Astrocyte (in vitro differentiated cells and primary cell): Measurements from ENCODE around the gene KLF11. TPM values are rescaled to one million over a fixed set of nuclear protein-coding genes. Genes with fewer than 3 reads are reported as not detected.

Experiments used
- DNase-seq: peaks from one replicate; pipeline ENCODE4 v3.0.0-alpha.2; 2010; ENCODE audit warnings: low read depth
- FAIRE-seq: peaks from 2 replicates; lab custom pipeline; 2011; peaks lifted over from hg19 to GRCh38; lab: Jason Lieb, UNC
- H2AFZ ChIP-seq: 2 replicates; pipeline ENCODE4 v1.6.0; 2012; ENCODE audit warnings: low read depth, low read length, inconsistent platforms
- H3K27ac ChIP-seq: 2 replicates; pipeline ENCODE4 v1.5.1; 2011; ENCODE audit warnings: low read depth, low read length, inconsistent platforms
- H3K27me3 ChIP-seq: 2 replicates; pipeline ENCODE4 v1.6.0; 2011; ENCODE audit warnings: low read length, inconsistent platforms; ENCODE audit not compliant: insufficient read depth
- H3K36me3 ChIP-seq: 2 replicates; pipeline ENCODE4 v1.5.1; 2011; ENCODE audit warnings: low read length, inconsistent platforms; ENCODE audit not compliant: insufficient read depth
- H3K4me1 ChIP-seq: 2 replicates; pipeline ENCODE4 v1.5.1; 2011; ENCODE audit warnings: low read length, inconsistent platforms; ENCODE audit not compliant: insufficient read depth
- H3K4me2 ChIP-seq: 2 replicates; pipeline ENCODE4 v1.6.0; 2012; ENCODE audit warnings: low read length, inconsistent platforms
- H3K4me3 ChIP-seq: 2 replicates; pipeline ENCODE4 v1.5.1; 2011; ENCODE audit warnings: low read depth, mild to moderate bottlenecking, low read length, inconsistent platforms; ENCODE audit not compliant: insufficient read depth
- H3K79me2 ChIP-seq: 2 replicates; pipeline ENCODE4 v1.6.0; 2012; ENCODE audit warnings: mild to moderate bottlenecking, low read length, inconsistent platforms; ENCODE audit not compliant: insufficient read depth
- H3K9ac ChIP-seq: 2 replicates; pipeline ENCODE4 v1.6.0; 2012; ENCODE audit warnings: mild to moderate bottlenecking, low read length, inconsistent platforms
- H3K9me3 ChIP-seq: 2 replicates; pipeline ENCODE4 v1.5.1; 2012; ENCODE audit warnings: low read depth, mild to moderate bottlenecking, low read length, inconsistent platforms; ENCODE audit not compliant: insufficient read depth
- H4K20me1 ChIP-seq: 2 replicates; pipeline ENCODE4 v1.6.0; 2012; ENCODE audit warnings: low read length, inconsistent platforms; ENCODE audit not compliant: insufficient read depth
- H3K27ac Mint-ChIP-seq: one replicate; pipeline ENCODE4 v1.8.0; 2021; ENCODE audit warnings: mild to moderate bottlenecking, mixed read lengths; ENCODE audit not compliant: unreplicated experiment
- H3K27me3 Mint-ChIP-seq: one replicate; pipeline ENCODE4 v1.8.0; 2021; ENCODE audit warnings: low read depth, mixed read lengths; ENCODE audit not compliant: unreplicated experiment
- H3K36me3 Mint-ChIP-seq: one replicate; pipeline ENCODE4 v1.8.0; 2021; ENCODE audit warnings: low read depth, mixed read lengths; ENCODE audit not compliant: unreplicated experiment
- H3K4me1 Mint-ChIP-seq: one replicate; pipeline ENCODE4 v1.8.0; 2021; ENCODE audit warnings: low read depth, mixed read lengths; ENCODE audit not compliant: unreplicated experiment
- H3K4me3 Mint-ChIP-seq: one replicate; pipeline ENCODE4 v1.8.0; 2021; ENCODE audit warnings: mild to moderate bottlenecking, moderate library complexity, mixed read lengths; ENCODE audit not compliant: unreplicated experiment
- H3K9me3 Mint-ChIP-seq: one replicate; pipeline ENCODE4 v1.8.0; 2021; ENCODE audit warnings: mild to moderate bottlenecking, mixed read lengths; ENCODE audit not compliant: unreplicated experiment
- EZH2 ChIP-seq: IDR thresholded peaks from 2 replicates; pipeline ENCODE4 v1.6.1; 2012; ENCODE audit warnings: mild to moderate bottlenecking, low read length, inconsistent platforms; ENCODE audit not compliant: insufficient read depth
- total RNA-seq: library from RNA; stranded (reverse); gene quantifications from 2 replicates; pipeline ENCODE4 v1.2.1, GENCODE V29; 2021
- TF ChIP-seq, protein P1 (sequence below): IDR thresholded peaks from 2 replicates; pipeline ENCODE4 v1.5.1; 2011; ENCODE audit warnings: low read depth, mild to moderate bottlenecking, inconsistent platforms, low read length, moderate library complexity; ENCODE audit not compliant: insufficient read depth

KLF11 gene
- total RNA-seq, 1 donor from 2014 or later, result 9.8 TPM

DNA sequence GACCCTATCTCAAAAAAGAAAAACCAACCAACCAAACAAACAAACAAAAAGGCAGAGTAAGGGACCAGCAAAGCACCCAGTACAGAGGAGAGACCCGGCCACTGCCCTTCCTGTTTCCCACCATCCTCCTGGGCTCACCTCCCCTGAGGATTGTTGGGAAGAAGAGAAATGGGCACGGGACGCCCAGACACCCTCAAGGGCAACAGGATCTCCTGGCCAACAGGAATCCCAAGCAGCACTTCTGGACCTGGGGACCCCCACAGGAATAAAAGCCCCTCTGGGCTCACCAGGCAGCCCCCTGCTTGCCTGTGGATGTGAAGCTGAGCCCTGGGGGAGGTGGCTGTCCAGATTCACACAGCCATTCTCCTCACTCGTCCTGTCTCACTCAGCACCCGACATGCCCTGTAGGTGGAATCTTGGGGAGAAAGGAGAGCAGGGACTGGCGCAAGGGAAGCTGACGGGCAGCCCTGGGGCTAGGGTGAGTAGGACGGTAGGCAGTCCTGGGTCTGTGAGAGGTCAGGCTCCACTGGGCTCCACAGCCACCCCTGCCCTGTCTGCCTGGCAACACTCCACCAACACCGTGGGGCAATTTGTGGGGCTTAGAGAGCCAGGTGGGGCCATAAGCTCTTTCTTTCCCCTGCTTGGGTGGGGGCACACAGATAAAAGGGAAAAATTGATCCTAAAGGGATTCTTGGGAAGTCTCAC is 18.0 kb downstream of the KLF11 start:
- H3K9me3 Mint-ChIP-seq, result no peaks in the 10 kb centered on the region
- FAIRE-seq, result no peak
- no peaks in the 10 kb centered on the region for H3K9me3 ChIP-seq
- H3K27me3 Mint-ChIP-seq, result peaks cover 15% of the 10 kb centered on the region
- no peaks in the 10 kb centered on the region for H3K79me2 ChIP-seq
- H3K4me3 ChIP-seq, result no peak overlapping the region
- no peaks in the 10 kb centered on the region for H3K27me3 ChIP-seq
- peaks cover 2% of the 10 kb centered on the region for H3K36me3 Mint-ChIP-seq
- no peak for DNase-seq
- H2AFZ ChIP-seq, result no peak overlapping the region
- no peak overlapping the region for H3K4me2 ChIP-seq
- H4K20me1 ChIP-seq, result no peaks in the 10 kb centered on the region
- peaks cover 12% of the 10 kb centered on the region for H3K4me1 ChIP-seq
- TF ChIP-seq, protein P1, sequence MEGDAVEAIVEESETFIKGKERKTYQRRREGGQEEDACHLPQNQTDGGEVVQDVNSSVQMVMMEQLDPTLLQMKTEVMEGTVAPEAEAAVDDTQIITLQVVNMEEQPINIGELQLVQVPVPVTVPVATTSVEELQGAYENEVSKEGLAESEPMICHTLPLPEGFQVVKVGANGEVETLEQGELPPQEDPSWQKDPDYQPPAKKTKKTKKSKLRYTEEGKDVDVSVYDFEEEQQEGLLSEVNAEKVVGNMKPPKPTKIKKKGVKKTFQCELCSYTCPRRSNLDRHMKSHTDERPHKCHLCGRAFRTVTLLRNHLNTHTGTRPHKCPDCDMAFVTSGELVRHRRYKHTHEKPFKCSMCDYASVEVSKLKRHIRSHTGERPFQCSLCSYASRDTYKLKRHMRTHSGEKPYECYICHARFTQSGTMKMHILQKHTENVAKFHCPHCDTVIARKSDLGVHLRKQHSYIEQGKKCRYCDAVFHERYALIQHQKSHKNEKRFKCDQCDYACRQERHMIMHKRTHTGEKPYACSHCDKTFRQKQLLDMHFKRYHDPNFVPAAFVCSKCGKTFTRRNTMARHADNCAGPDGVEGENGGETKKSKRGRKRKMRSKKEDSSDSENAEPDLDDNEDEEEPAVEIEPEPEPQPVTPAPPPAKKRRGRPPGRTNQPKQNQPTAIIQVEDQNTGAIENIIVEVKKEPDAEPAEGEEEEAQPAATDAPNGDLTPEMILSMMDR, result no peak
- TF ChIP-seq EZH2, result no peak
- H3K27ac ChIP-seq, result no peak overlapping the region
- H3K4me3 Mint-ChIP-seq, result no peak overlapping the region
- H3K4me1 Mint-ChIP-seq, result peaks cover 2% of the 10 kb centered on the region
- no peak overlapping the region for H3K9ac ChIP-seq
- no peaks in the 10 kb centered on the region for H3K36me3 ChIP-seq
- H3K27ac Mint-ChIP-seq, result no peak overlapping the region

DNA sequence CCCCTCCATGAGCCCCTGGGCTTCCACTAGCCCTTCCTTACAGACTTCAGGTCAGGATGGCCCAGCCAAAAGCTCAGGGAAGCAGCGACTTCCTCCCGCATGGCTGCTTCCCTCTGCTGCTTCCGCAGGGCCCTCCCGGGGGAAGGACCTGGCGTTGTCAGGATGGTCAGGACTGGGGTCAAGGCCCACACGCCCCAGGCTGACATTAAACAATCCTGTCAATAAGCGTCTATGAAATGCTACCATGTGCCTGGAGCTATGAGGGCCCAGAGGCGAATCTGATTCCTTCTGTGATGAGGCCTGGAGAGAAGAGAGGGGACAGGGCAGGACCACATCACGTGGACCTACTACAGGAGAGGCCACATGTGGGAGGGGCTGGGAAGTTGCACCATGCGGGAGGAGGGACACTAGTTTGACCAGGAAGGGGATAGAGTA is 19.6 kb downstream of the KLF11 start:
- Histone ChIP-seq H3K4me3 (no peak overlapping the region), H4K20me1 (no peaks in the 10 kb centered on the region), H3K36me3 (no peaks in the 10 kb centered on the region), H2AFZ (no peak overlapping the region), H3K9me3 (no peaks in the 10 kb centered on the region), H3K4me1 (peaks cover 2% of the 10 kb centered on the region), H3K79me2 (no peaks in the 10 kb centered on the region), H3K9ac (no peak overlapping the region), H3K4me2 (no peak overlapping the region), H3K27ac (no peak overlapping the region), H3K27me3 (no peaks in the 10 kb centered on the region)
- no peak for FAIRE-seq
- H3K9me3 Mint-ChIP-seq, result peaks cover 3% of the 10 kb centered on the region
- no peak for DNase-seq
- peaks cover 15% of the 10 kb centered on the region for H3K27me3 Mint-ChIP-seq
- H3K4me3 Mint-ChIP-seq, result no peak overlapping the region
- peaks cover 2% of the 10 kb centered on the region for H3K36me3 Mint-ChIP-seq
- TF ChIP-seq, protein P1, result no peak
- TF ChIP-seq EZH2, result no peak
- no peak overlapping the region for H3K27ac Mint-ChIP-seq
- no peaks in the 10 kb centered on the region for H3K4me1 Mint-ChIP-seq

DNA sequence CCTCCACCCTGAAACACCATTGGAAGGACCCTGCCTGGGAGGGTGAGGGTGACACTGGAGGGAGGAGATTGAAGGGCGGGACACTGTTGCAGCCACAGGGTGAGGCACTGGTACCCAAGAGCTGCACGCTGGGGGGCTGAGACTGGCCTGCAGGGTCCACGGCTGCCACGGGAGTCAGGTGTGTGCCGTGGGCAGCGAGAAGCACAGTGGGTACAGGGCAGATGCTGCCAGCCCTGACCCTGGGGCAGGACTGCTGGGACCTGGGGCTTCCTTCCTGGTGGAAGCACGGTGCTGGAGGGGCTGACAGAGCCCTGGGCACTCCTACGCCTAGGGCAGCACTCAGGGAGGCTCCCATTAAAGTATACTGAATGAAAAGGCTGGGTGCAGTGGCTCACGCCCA is 20.2 kb downstream of the KLF11 start:
- no peaks in the 10 kb centered on the region for H3K79me2 ChIP-seq
- no peak overlapping the region for H3K4me2 ChIP-seq
- peaks cover 3% of the 10 kb centered on the region for H3K36me3 Mint-ChIP-seq
- H4K20me1 ChIP-seq, result no peaks in the 10 kb centered on the region
- no peak for TF ChIP-seq EZH2
- TF ChIP-seq, protein P1, result no peak
- H3K27ac ChIP-seq, result no peak overlapping the region
- no peak for DNase-seq
- H3K27ac Mint-ChIP-seq, result no peak overlapping the region
- H3K9me3 Mint-ChIP-seq, result peaks cover 7% of the 10 kb centered on the region
- no peaks in the 10 kb centered on the region for H3K4me1 ChIP-seq
- H3K27me3 ChIP-seq, result no peaks in the 10 kb centered on the region
- H3K27me3 Mint-ChIP-seq, result peaks cover 15% of the 10 kb centered on the region
- FAIRE-seq, result no peak
- no peaks in the 10 kb centered on the region for H3K4me1 Mint-ChIP-seq
- no peak overlapping the region for H3K9ac ChIP-seq
- H2AFZ ChIP-seq, result no peak overlapping the region
- no peaks in the 10 kb centered on the region for H3K9me3 ChIP-seq
- no peak overlapping the region for H3K4me3 Mint-ChIP-seq
- no peak overlapping the region for H3K4me3 ChIP-seq
- H3K36me3 ChIP-seq, result no peaks in the 10 kb centered on the region
